Peyer's patch (tissue), 4 donors: ENCODE data around the gene ACKR2.

Experiments
- CTCF ChIP-seq, 6 experiments: fragments of 450-650 bp in 4 of 6; fragments of 200-600 bp in 2 of 6; sonication (generic) in 1 of 6; IDR thresholded peaks; one replicate each; pipeline ENCODE4 v1.5.1; 2017 to 2019; ENCODE audit warnings: antibody characterized with exemption in 6 of 6, mild to moderate bottlenecking in 3 of 6, moderate library complexity in 1 of 6
- POLR2A ChIP-seq, 2 donors: fragments of 450-650 bp; IDR thresholded peaks; one replicate each; pipeline ENCODE4 v1.5.1; 2017; ENCODE audit warnings: antibody characterized with exemption in 2 of 2, mild to moderate bottlenecking in 2 of 2, moderate library complexity in 2 of 2

- TF ChIP-seq CTCF (IDR thresholded peaks at IDR 0.05) (no peak), POLR2A (IDR thresholded peaks at IDR 0.05) (no peak)
Observed at GRCh38 chr3:42846685-42847522, 37.7 kb downstream of the ACKR2 start.
